IMR-90 (cell line): ENCODE data around the gene SARS1. TPM values are rescaled to one million over a fixed set of nuclear protein-coding genes. Genes with fewer than 3 reads are reported as not detected.

Source experiments
- ATAC-seq: fragments of 200-7000 bp; cut with Tn5 transposase; 2 replicates; pipeline ENCODE4 v1.9.1; 2020; ENCODE audit warnings: low read depth, mild to moderate bottlenecking, moderate library complexity
- BruUV-seq: library from RNA; stranded (reverse); fragments of 400-500 nt; replicated peaks from 2 replicates; lab custom pipeline; 2021; lab: Mats Ljungman, UMichigan
- CTCF ChIA-PET: fragments of 300-600 bp; formaldehyde crosslinking; extraction: SDS; loops from one replicate; lab custom pipeline; 2021; ENCODE audit warnings: antibody characterized with exemption; lab: Yijun Ruan, JAX
- POLR2A ChIA-PET: fragments of 300-600 bp; sonication (Branson Sonifier 250); formaldehyde crosslinking; loops from one replicate; lab custom pipeline; 2022; ENCODE audit warnings: antibody characterized with exemption; ENCODE audit not compliant: unreplicated experiment; lab: Charles Lee
- DNase-seq: peaks from one replicate; pipeline ENCODE4 v3.0.0; 2013
- H2AFZ ChIP-seq: replicated peaks from 2 replicates; pipeline ENCODE3; 2013; ENCODE audit warnings: low read length, mild to moderate bottlenecking; ENCODE audit not compliant: poor library complexity
- H2AK5ac ChIP-seq: 2 replicates; pipeline ENCODE4 v1.6.1; 2013; ENCODE audit warnings: low read depth, low read length, inconsistent platforms
- H2AK9ac ChIP-seq: replicated peaks from 2 replicates; pipeline ENCODE3; 2013; ENCODE audit warnings: mild to moderate bottlenecking, low read depth, low read length, moderate library complexity; ENCODE audit not compliant: poor library complexity
- H2BK120ac ChIP-seq: 2 replicates; pipeline ENCODE4 v1.6.1; 2013; ENCODE audit warnings: low read depth, low read length, inconsistent platforms
- H2BK15ac ChIP-seq: 3 replicates; pipeline ENCODE4 v1.6.1; 2013; ENCODE audit warnings: low read depth, low read length, inconsistent platforms
- H2BK20ac ChIP-seq: 2 replicates; pipeline ENCODE4 v1.6.1; 2013; ENCODE audit warnings: low read depth, mild to moderate bottlenecking, inconsistent platforms, low read length, moderate library complexity
- H2BK5ac ChIP-seq: 2 replicates; pipeline ENCODE4 v1.6.1; 2013; ENCODE audit warnings: mild to moderate bottlenecking, low read depth, low read length, inconsistent platforms; ENCODE audit not compliant: poor library complexity, severe bottlenecking
- H3K14ac ChIP-seq: replicated peaks from 2 replicates; pipeline ENCODE4 v1.6.1; 2013; ENCODE audit warnings: low read depth, low read length, inconsistent platforms
- H3K18ac ChIP-seq: 2 replicates; pipeline ENCODE4 v1.6.1; 2013; ENCODE audit warnings: low read depth, low read length, control low read depth
- H3K23ac ChIP-seq: 2 replicates; pipeline ENCODE4 v1.6.1; 2013; ENCODE audit warnings: low read depth, low read length, inconsistent platforms
- H3K27ac ChIP-seq: 2 replicates; pipeline ENCODE4 v1.5.1; 2013; ENCODE audit warnings: mild to moderate bottlenecking, control low read depth, low read length; ENCODE audit not compliant: insufficient read depth
- H3K27me3 ChIP-seq: 2 replicates; pipeline ENCODE4 v1.6.1; 2013; ENCODE audit warnings: low read length; ENCODE audit not compliant: control insufficient read depth, insufficient read depth
- H3K36me3 ChIP-seq: 2 replicates; pipeline ENCODE4 v1.6.1; 2013; ENCODE audit warnings: low read length, mixed read lengths; ENCODE audit not compliant: control insufficient read depth, insufficient read depth
- H3K4ac ChIP-seq: 2 replicates; pipeline ENCODE4 v1.6.1; 2013; ENCODE audit warnings: low read depth, low read length, inconsistent platforms
- H3K4me1 ChIP-seq: 2 replicates; pipeline ENCODE4 v1.6.1; 2013; ENCODE audit warnings: low read length, mixed read lengths; ENCODE audit not compliant: control insufficient read depth, insufficient read depth
- H3K4me2 ChIP-seq: 2 replicates; pipeline ENCODE4 v1.6.1; 2013; ENCODE audit warnings: low read depth, mild to moderate bottlenecking, control low read depth, low read length, moderate library complexity
- H3K4me3 ChIP-seq: 2 replicates; pipeline ENCODE4 v1.5.1; 2013; ENCODE audit warnings: low read depth, mild to moderate bottlenecking, control low read depth, low read length, moderate library complexity; ENCODE audit not compliant: insufficient read depth
- H3K56ac ChIP-seq: 2 replicates; pipeline ENCODE4 v1.6.1; 2013; ENCODE audit warnings: low read length, inconsistent platforms; ENCODE audit not compliant: insufficient read depth; ENCODE audit errors: extremely low read depth
- H3K79me1 ChIP-seq, 2 experiments: 2 replicates each; pipeline ENCODE4 v1.6.1; 2013; ENCODE audit warnings: low read length in 2 of 2, inconsistent platforms in 1 of 2, low read depth in 1 of 2
- H3K9ac ChIP-seq: 2 replicates; pipeline ENCODE4 v1.6.1; 2013; ENCODE audit warnings: low read depth, low read length, control low read depth
- H3K9me1 ChIP-seq: 2 replicates; pipeline ENCODE4 v1.6.1; 2013; ENCODE audit warnings: low read length, inconsistent platforms; ENCODE audit not compliant: insufficient read depth
- H3K9me3 ChIP-seq: 2 replicates; pipeline ENCODE4 v1.6.1; 2013; ENCODE audit warnings: low read length; ENCODE audit not compliant: control insufficient read depth, insufficient read depth
- H4K20me1 ChIP-seq: 2 replicates; pipeline ENCODE4 v1.6.1; 2013; ENCODE audit warnings: low read length, inconsistent platforms; ENCODE audit not compliant: insufficient read depth
- H4K5ac ChIP-seq: 2 replicates; pipeline ENCODE4 v1.6.1; 2013; ENCODE audit warnings: mild to moderate bottlenecking, low read depth, low read length, control low read depth
- H4K8ac ChIP-seq, 2 experiments: 2 replicates each; pipeline ENCODE4 v1.6.1; 2013; ENCODE audit warnings: low read depth in 2 of 2, low read length in 2 of 2, control low read depth in 1 of 2, inconsistent platforms in 1 of 2
- H4K91ac ChIP-seq: 2 replicates; pipeline ENCODE4 v1.6.1; 2013; ENCODE audit warnings: low read depth, low read length, inconsistent platforms; ENCODE audit not compliant: insufficient read depth
- CHD1 ChIP-seq: IDR thresholded peaks from 2 replicates; pipeline ENCODE4 v1.6.1; 2012; ENCODE audit warnings: low read depth, low read length, improper control_type of control experiment
- CTCF ChIP-seq: conservative IDR thresholded peaks from 2 replicates; pipeline ENCODE4 v1.5.1; 2012; ENCODE audit warnings: mild to moderate bottlenecking, low read depth, low read length, improper control_type of control experiment
- ELK1 ChIP-seq: fragments of 150-350 bp; IDR thresholded peaks from 2 replicates; pipeline ENCODE4 v1.6.1; 2016; ENCODE audit warnings: low read depth, mild to moderate bottlenecking, low read length, moderate library complexity, borderline replicate concordance
- FOS ChIP-seq: fragments of 150-350 bp; IDR thresholded peaks from 2 replicates; pipeline ENCODE4 v1.6.1; 2016; ENCODE audit warnings: low read depth, low read length
- MAZ ChIP-seq: IDR thresholded peaks from 2 replicates; pipeline ENCODE4 v1.6.1; 2012; ENCODE audit warnings: low read depth, mild to moderate bottlenecking, low read length, improper control_type of control experiment, moderate library complexity, borderline replicate concordance
- MXI1 ChIP-seq: IDR thresholded peaks from 2 replicates; pipeline ENCODE4 v1.6.1; 2012; ENCODE audit warnings: low read depth, mild to moderate bottlenecking, low read length, moderate library complexity, borderline replicate concordance
- NFE2L2 ChIP-seq: fragments of 150-350 bp; IDR thresholded peaks from 2 replicates; pipeline ENCODE4 v1.6.1; 2016; ENCODE audit warnings: low read depth, mild to moderate bottlenecking, low read length
- POLR2A ChIP-seq: IDR thresholded peaks from 2 replicates; pipeline ENCODE4 v1.6.1; 2012; ENCODE audit warnings: mild to moderate bottlenecking, low read depth, low read length
- RAD21 ChIP-seq: IDR thresholded peaks from 2 replicates; pipeline ENCODE4 v1.6.1; 2012; ENCODE audit warnings: low read length, improper control_type of control experiment
- RCOR1 ChIP-seq: IDR thresholded peaks from 2 replicates; pipeline ENCODE4 v1.6.1; 2012; ENCODE audit warnings: mild to moderate bottlenecking, low read length, improper control_type of control experiment; ENCODE audit not compliant: insufficient replicate concordance
- SMC3 ChIP-seq: fragments of 150-350 bp; IDR thresholded peaks from 2 replicates; pipeline ENCODE4 v1.6.1; 2016; ENCODE audit warnings: low read depth, mild to moderate bottlenecking, antibody characterized with exemption, low read length, moderate library complexity
- WGBS, 2 experiments: methylation state at CpG; one replicate each; pipeline versions ENCODE4 v1.1.5 to v1.1.7; 2013; ENCODE audit warnings: missing lambda C conversion rate in 2 of 2; ENCODE audit not compliant: insufficient read length in 1 of 2; ENCODE audit errors: extremely low coverage in 2 of 2; 5-methylcytosine and 5-hydroxymethylcytosine counted together
- dilution Hi-C: fragments of 300-500 bp; cut with HindIII; formaldehyde crosslinking; loops from one replicate; pipeline ENCODE4 v1.14.3; 2018; ENCODE audit warnings: low sequenced_read_pairs; ENCODE audit not compliant: unreplicated experiment
- in situ Hi-C: fragments of 300-500 bp; cut with MboI; formaldehyde crosslinking; loops from 3 replicates; pipeline ENCODE4 v1.14.3; 2019; ENCODE audit warnings: low sequenced_read_pairs, inconsistent platforms, mixed read lengths
- intact Hi-C: fragments of 100-400 bp; cut with micrococcal nuclease; formaldehyde crosslinking; loops from 2 replicates; pipeline ENCODE4 v1.10.0; 2022
- polyA plus RNA-seq, 3 experiments: library from polyadenylated mRNA; depleted of rRNA; stranded (reverse); fragments of >200 nt; gene quantifications; 2 replicates each; pipeline ENCODE4 v1.2.3, GENCODE V29; 2012; ENCODE audit warnings: low replicate concordance in 1 of 3
- total RNA-seq: library from RNA; depleted of rRNA; stranded (reverse); fragments of >200 nt; gene quantifications from 2 replicates; pipeline ENCODE4 v1.2.3, GENCODE V29; 2012

SARS1 gene
- total and polyA plus RNA-seq, 2 of the 4 experiments (the other 2 are of a cell fraction), result 231 to 348 TPM

DNA sequence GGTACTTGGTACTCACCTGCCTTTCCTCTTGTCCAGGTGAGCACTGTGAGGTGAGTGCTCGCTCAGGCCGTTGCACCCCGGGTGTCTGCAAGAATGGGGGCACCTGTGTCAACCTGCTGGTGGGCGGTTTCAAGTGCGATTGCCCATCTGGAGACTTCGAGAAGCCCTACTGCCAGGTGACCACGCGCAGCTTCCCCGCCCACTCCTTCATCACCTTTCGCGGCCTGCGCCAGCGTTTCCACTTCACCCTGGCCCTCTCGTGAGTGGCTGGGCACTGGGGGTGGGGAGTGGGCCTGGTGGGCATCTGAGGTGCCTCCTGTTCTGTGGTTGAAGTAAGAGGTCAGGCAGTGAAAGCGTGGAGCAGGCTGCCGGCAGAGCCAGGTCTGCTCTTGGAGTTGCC, 47.3 kb downstream of the SARS1 start:
- no peak overlapping the region for H4K5ac ChIP-seq
- DNase-seq (no peak), ATAC-seq (no peak)
- no peak overlapping the region for H2AK5ac ChIP-seq
- 100% methylated on average over 2 of the region's 16 CpGs; no CpG with 5 or more reads in 1 of the 2 experiments for WGBS, 2 experiments
- H3K36me3 ChIP-seq, result no peaks in the 10 kb centered on the region
- H2BK5ac ChIP-seq, result no peak overlapping the region
- CTCF ChIA-PET, result interaction anchor here (0.9 to 1.6 kb wide), 2 partner anchors 136 to 138 kb away, joined by 3 to 4 read pairs; no protein-coding TSS in a partner anchor
- H3K56ac ChIP-seq, result no peak overlapping the region
- H3K9ac ChIP-seq, result no peak overlapping the region
- H3K9me1 ChIP-seq, result no peaks in the 10 kb centered on the region; the same call in 1 of the 2 replicates
- no peaks in the 10 kb centered on the region for H4K20me1 ChIP-seq
- no peak overlapping the region for H3K27ac ChIP-seq
- POLR2A ChIA-PET, result no interaction called here
- H4K91ac ChIP-seq, result no peak overlapping the region
- H3K4me3 ChIP-seq, result no peak overlapping the region
- H3K27me3 ChIP-seq, result no peaks in the 10 kb centered on the region
- no peak overlapping the region for H2BK20ac ChIP-seq
- no peak overlapping the region for H3K18ac ChIP-seq
- no peak overlapping the region for H2BK15ac ChIP-seq
- dilution Hi-C loops (no loop called here), intact Hi-C loops (loop anchor here (5.0 kb wide), 1 partner anchor 271 kb away; no protein-coding TSS in a partner anchor), in situ Hi-C loops (loop anchor here (10.0 kb wide), 1 partner anchor 274 kb away; the partner anchor contains the start of gene GPR61)
- no peak overlapping the region for H2BK120ac ChIP-seq
- H3K9me3 ChIP-seq, result no peaks in the 10 kb centered on the region
- TF ChIP-seq MAZ (no peak), FOS (no peak), CHD1 (no peak), RCOR1 (no peak), RAD21 (no peak), SMC3 (no peak), NFE2L2 (no peak), MXI1 (no peak), ELK1 (no peak), CTCF (no peak), POLR2A (no peak)
- H2AK9ac ChIP-seq, result no peak overlapping the region
- H3K79me1 ChIP-seq, result no peaks in the 10 kb centered on the region
- H4K8ac ChIP-seq, result no peak overlapping the region
- no peak overlapping the region for H3K23ac ChIP-seq
- H2AFZ ChIP-seq, result no peak overlapping the region
- H3K4me2 ChIP-seq, result no peak overlapping the region
- no TSS peak for BruUV-seq
- no peak overlapping the region for H3K14ac ChIP-seq
- H3K4me1 ChIP-seq, result no peaks in the 10 kb centered on the region
- H3K4ac ChIP-seq, result no peak overlapping the region; the same call in 1 of the 2 replicates
